ENCODE data around the gene GJC2.

DNA sequence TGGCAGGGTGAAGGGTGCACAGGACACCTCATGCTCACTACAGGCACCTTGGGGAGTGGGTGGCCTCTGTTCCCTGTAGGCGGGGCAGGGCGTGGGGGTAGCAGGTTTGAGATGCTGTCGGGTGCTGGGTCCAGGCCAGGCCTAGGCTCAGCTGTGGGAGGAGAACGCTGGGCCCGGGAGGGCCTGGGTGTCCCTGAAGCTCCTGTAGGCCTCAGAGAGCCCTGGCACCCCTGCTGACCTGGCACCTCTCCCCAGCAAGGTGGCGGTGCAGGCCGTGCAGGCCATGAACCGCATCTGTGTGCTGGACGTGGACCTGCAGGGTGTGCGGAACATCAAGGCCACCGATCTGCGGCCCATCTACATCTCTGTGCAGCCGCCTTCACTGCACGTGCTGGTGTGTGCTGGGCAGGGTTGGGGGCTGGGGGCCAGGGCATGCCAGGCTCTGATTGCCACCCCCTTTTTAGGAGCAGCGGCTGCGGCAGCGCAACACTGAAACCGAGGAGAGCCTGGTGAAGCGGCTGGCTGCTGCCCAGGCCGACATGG is 2.5 kb upstream of the GJC2 start:
- TF ChIP-seq EZH2 (IDR thresholded peaks at IDR 0.05; ENCODE audit: borderline replicate concordance, low read depth, low read length, severe bottlenecking) = no peak
- TF ChIP-seq, protein P1, sequence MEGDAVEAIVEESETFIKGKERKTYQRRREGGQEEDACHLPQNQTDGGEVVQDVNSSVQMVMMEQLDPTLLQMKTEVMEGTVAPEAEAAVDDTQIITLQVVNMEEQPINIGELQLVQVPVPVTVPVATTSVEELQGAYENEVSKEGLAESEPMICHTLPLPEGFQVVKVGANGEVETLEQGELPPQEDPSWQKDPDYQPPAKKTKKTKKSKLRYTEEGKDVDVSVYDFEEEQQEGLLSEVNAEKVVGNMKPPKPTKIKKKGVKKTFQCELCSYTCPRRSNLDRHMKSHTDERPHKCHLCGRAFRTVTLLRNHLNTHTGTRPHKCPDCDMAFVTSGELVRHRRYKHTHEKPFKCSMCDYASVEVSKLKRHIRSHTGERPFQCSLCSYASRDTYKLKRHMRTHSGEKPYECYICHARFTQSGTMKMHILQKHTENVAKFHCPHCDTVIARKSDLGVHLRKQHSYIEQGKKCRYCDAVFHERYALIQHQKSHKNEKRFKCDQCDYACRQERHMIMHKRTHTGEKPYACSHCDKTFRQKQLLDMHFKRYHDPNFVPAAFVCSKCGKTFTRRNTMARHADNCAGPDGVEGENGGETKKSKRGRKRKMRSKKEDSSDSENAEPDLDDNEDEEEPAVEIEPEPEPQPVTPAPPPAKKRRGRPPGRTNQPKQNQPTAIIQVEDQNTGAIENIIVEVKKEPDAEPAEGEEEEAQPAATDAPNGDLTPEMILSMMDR (IDR thresholded peaks at IDR 0.05; ENCODE audit: borderline replicate concordance, extremely low read depth, low read length, poor library complexity, severe bottlenecking) = no peak

Data from DND-41 (cell line).